Left colon (tissue), 2 donors: ENCODE data around the gene TRMT44. TPM values are rescaled to one million over a fixed set of nuclear protein-coding genes. Genes with fewer than 3 reads are reported as not detected.
"Not testable (repeated sequence)": the region's sequence is repeated elsewhere in the genome, so short reads cannot be mapped to it uniquely, and the experiment has no call there.

Experiments
- ATAC-seq: fragments of 200-7000 bp; cut with Tn5 transposase; one replicate; pipeline ENCODE4 v1.9.1; 2020; ENCODE audit warnings: mild to moderate bottlenecking, moderate library complexity
- DNase-seq, 2 donors: peaks; one replicate each; pipeline ENCODE4 v3.0.0-alpha.2; 2020
- intact Hi-C, 2 donors: fragments of 100-400 bp; cut with DNase I in 1 of 2; cut with micrococcal nuclease in 1 of 2; formaldehyde crosslinking; loops; one replicate each; pipeline versions ENCODE4 v1.11.2 to v1.14.0; 2022; cut with DNase I, micrococcal nuclease
- total RNA-seq, 2 donors: library from RNA; stranded (reverse); fragmentation: NEBNext Ultra II Directional; extraction: Animal tissue kit (Norgen Biotek cat#: 25700); gene quantifications; one replicate each; pipeline ENCODE4 v1.2.1, GENCODE V29; 2021
- donor health status: DM: no; HTN: no; CAD: no.
- donor health status: DM: yes; HTN: yes; CAD: no.

TRMT44 gene
- total RNA-seq, 2 donors from 2014 or later: 14.3 to 16.4 TPM

DNA sequence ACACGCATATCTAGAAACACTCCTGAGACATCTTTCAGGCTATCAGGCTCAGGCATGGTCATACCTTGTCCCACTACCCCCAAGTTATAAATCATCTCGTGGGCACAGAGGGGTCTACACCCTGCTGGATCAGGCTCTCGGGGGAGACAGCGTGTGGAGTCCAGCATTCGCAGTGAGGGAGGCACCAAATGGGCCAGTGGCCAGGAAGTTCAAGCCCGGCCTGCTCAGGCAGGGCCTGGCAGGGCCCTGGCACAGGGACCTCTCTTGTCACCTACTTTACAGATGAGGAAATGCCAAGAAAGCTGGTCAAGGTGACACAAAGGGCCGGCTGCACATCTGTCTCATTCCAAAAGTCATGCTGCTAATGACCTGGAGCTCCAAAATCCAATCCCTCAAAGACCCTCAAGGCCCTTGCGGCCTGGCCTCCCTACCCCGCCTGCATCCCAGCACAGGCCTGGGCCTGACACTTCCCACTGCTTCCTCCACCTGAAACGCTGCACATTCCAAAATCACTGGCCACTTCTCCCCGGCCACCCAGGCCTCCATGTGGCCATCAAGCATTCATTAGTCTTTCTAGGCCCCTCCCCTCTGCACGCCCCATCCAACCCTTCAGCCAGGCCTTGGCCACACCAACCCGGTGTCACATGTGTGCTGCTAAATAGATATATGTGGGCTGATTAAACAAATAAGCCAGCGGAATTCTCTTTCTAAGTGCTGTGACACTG, 35.6 kb upstream of the TRMT44 start:
- ATAC-seq: no peak
- no peak for DNase-seq
- intact Hi-C loops: loop anchor here in 1 of 2 donors (5.0 kb wide), 1 partner anchor 163 kb away; no protein-coding TSS in a partner anchor

DNA sequence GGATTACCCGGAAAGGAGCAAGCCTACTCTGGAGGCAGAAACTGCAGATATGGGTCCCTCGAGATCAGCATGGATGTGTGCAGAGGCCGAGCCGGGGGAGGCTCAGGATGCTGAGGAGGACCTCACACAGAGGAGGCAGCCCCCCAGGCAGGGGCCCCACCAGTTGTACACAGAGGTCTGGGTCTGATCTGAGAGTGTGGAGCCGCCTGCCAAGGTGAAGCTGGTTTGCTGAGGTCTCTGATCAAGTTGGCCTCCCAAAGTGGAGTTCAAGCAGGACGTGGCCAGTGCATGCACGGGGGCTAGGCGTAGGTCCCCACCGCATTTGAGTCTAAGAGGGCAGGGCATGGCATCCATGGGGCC, 35.1 kb upstream of the TRMT44 start:
- ATAC-seq (no peak), DNase-seq (no peak)
- intact Hi-C loops: no loop called here

DNA sequence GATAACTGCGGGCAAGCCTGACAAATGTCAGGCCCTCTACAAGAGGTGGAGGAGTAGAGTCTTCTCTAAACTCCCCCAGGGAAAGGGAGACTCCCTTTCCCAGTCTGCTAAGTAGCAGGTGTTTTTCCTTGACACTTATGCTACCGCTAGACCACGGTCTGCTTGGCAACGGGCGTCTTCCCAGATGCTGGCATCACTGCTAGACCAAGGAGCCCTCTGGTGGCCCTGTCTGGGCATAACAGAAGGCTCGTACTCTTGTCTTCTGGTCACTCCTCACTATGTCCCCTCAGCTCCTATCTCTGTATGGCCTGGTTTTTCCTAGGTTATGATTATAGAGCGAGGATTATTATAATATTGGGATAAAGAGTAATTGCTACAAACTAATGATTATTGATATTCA, 33.7 kb upstream of the TRMT44 start:
- ATAC-seq, intact Hi-C loops: not testable (repeated sequence)
- peak in 1 of 2 donors; percentile 36 for DNase-seq

- intact Hi-C loops: no loop called here
- ATAC-seq (no peak), DNase-seq (no peak)
Measured at GRCh38 chr4:8407316-8407715, 33.3 kb upstream of the TRMT44 start.

DNA sequence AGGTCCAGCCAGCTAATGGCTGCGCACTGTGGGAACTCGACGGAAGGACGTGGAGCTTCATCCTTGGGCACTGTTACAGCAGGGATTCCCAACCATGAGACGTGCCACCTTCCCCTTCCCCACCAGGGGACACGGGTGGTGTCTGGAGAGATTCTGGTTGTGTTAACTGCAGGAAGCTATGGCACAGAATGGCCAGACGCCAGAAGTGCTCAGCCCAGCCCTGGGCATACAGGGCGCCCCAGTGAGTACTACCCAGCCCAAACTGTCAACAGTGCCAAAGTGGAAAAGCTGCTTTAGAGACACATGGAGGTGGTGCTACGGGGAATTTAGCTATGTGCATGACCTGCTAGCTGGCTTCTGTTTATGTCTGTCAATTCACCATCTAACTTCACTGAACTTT, 32.8 kb upstream of the TRMT44 start:
- ATAC-seq: peak; percentile 47
- intact Hi-C loops: no loop called here
- peak in 1 of 2 donors; percentile 53 for DNase-seq

GRCh38 chr4:8409264-8410065, 31.1 kb upstream of the TRMT44 start:
- DNase-seq (peak; percentile 58 to 69), ATAC-seq (peak; percentile 78)
- intact Hi-C loops: no loop called here

DNA sequence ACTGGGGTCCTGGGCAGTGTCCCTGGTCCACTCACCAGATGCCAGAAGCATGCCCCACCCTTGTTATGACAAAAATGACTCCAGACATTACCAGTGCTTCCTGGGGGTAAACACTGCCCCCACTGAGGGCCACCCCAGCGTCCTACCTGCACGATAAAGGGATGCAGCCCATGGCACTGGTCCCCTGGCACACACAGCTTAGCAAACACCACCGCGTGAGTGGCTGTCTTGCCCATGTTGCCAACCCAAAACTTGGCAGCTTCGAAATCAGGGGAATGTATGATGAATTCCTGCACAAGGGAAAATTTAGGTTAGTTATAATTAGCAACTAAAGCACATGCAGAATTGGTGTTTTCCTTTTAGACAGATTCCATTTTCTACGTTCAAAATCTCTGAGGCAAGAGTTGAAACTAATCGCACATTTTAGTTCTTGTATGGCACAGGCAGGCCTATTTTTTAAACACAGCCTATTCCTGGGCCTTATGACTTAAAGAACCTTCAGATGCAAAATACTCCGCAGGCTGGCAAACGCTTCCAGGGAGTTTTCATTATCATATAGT, 30.4 kb upstream of the TRMT44 start:
- DNase-seq: no peak
- intact Hi-C loops: no loop called here
- ATAC-seq: no peak

DNA sequence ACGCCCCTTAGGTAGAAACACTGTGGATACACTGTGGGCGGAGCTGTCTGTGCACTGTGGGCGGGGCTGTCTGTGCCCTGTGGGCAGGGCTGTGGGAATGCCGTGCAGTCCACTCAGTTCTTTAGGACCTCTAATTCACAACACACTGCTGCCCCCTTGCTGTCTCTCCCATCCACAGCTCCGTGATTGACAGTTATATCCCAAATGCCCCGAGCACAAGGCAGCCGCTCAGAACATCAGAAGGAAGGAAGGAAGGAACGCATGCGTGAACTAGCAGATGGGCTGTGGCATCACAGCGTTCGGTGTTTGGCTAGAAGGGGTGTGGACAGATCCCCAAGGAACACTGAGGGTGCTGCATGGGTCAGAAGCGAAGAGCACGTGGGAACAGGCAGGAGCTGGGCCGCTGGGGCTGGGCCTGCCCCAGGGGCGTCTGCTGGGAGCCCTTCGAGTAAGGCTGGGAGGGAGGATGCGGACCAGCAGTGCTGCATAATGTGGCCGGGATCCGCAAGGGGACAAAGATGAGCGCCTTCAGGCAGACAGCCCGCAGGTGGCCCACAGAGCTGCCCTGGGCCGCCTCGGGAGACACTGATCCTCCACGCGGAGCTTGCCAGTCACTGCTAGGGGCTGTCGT, 29.8 kb upstream of the TRMT44 start:
- DNase-seq: peak; percentile 59 to 74
- ATAC-seq: peak; percentile 61

GRCh38 chr4:8411351-8412180, 29.0 kb upstream of the TRMT44 start:
- no peak for ATAC-seq
- DNase-seq: no peak
- intact Hi-C loops: no loop called here

More for the DNA sequence above, 29.8 kb upstream of the TRMT44 start:
- intact Hi-C loops: no loop called here

GRCh38 chr4:8412288-8412687, 28.3 kb upstream of the TRMT44 start:
- ATAC-seq (no peak), DNase-seq (no peak)
- intact Hi-C loops: no loop called here

GRCh38 chr4:8414377-8414776, 26.2 kb upstream of the TRMT44 start:
- ATAC-seq: no peak
- intact Hi-C loops: no loop called here

DNA sequence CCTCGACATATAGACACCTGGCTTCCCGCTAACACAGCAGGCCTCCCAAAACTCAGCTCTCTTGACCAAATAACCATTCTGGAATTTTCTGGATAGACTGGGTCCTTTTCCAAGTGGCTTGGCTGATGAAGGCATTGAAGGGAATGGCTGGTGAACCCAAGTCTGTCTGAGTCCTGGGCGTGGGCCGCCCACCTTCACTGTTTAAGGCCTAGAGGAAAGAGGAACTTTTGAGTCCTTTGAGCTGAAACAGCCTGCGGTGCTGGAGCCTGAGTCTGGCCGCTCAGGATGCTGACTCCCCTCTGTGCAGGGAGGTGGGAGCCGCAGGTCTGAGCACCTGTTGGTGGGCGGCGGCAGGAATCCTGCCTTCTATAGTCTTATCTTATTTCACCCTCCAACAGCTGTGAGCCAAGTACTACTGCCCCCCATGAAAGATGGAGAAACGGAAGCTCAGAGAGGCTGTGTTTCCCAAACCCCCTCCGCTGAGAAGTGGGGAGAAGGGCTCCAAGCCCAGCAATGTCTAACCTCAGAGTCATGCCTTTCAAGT, 23.4 kb upstream of the TRMT44 start:
- no peak for DNase-seq
- intact Hi-C loops: no loop called here
- ATAC-seq: no peak

More at GRCh38 chr4:8414377-8414776, 26.2 kb upstream of the TRMT44 start:
- DNase-seq: no peak

DNA sequence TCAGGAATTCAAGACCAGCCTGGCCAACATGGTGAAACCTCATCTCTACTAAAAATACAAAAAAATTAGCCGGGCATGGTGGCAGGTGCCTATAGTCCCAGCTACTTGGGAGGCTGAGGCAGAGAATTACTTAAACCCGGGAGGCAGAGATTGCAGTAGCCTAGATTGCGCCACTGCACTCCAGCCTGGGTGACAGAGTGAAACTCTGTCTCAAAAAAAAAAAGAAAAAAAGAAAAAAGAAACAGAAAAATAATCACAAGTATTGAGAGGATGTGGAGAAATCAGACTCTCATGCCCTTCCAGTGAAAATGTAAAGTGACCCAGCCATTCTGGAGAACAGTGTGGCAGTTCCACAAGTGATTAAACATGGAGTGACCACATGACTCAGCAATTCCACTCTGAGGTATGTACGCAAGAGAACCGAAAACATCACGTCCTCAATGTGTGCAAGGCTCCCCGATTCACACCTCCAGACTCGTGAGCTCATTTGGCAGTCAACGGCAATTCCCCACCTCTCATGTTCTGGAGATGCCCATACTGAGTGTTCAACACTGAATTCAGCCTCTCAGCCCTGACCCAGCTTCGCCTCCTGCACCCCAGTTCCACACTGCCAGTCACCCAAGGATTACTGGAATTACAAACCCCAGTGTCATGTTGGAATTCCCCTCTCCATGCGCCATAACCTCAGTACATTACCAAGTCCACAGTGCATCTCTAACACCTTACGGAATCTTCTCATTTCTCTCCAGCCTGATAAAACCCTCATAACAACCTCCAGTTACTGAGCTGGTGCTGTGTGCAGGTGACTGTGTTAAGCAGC, 21.1 kb upstream of the TRMT44 start:
- ATAC-seq (no peak), DNase-seq (no peak)
- intact Hi-C loops: no loop called here

GRCh38 chr4:8420151-8420550, 20.4 kb upstream of the TRMT44 start:
- ATAC-seq, DNase-seq, intact Hi-C loops: not testable (repeated sequence)

GRCh38 chr4:8422327-8422726, 18.2 kb upstream of the TRMT44 start:
- ATAC-seq (no peak), DNase-seq (no peak)
- intact Hi-C loops: no loop called here

- no peak for DNase-seq
- intact Hi-C loops: no loop called here
- no peak for ATAC-seq
Measured at GRCh38 chr4:8422786-8423185, 17.8 kb upstream of the TRMT44 start.

DNA sequence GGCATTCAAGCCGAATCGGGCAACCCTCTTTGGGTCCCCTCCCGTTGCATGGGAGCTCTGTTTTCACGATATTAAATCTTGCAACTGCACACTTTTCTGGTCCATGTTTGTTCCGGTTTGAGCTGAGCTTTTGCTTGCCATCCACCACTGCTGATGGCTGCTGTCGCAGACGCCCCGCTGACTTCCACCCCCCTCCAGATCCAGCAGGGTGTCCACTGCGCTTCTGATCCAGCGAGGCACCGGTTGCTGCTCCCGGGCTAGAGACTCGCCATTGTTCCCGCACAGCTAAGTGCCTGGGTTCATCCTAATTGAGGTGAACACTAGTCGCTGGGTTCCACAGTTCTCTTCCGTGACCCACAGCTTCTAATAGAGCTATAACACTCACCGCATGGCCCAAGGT, 13.3 kb upstream of the TRMT44 start:
- ATAC-seq (no peak), DNase-seq (no peak)
- intact Hi-C loops: no loop called here
